NCI-H510A treated with DMSO at 0.1 percent for 48 hours (cell line): ENCODE results near the gene MYRFL.
A peak's percentile ranks its signal among the peaks of the same experiment; 100 is the strongest.
"Not testable (repeated sequence)": the region's sequence is repeated elsewhere in the genome, so short reads cannot be mapped to it uniquely, and the experiment has no call there.

Experiments used
- DNase-seq: peaks from one replicate; lab custom pipeline; 2025; lab: John Stamatoyannopoulos, UW

Gene MYRFL

DNA sequence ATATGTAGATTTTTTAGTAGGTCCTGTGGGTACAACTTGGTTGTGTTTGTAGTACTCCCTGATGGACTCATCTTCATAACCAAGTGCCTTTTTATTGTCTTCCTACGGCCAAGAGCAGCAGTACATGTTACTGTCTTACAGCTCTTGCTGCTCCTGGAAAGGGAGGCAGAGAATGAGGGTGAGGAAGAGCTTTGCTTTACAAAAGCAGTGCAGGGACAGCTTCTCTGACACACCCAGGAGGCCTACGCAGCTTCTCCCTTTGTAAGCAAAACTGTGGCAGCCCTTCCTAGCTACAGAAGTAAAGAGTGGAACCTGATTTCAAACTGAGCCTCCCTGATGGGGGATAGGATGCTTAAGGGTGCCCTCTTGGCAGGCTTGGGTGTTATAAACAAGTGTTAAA is 18.6 kb downstream of the MYRFL start:
- no peak for DNase-seq

DNA sequence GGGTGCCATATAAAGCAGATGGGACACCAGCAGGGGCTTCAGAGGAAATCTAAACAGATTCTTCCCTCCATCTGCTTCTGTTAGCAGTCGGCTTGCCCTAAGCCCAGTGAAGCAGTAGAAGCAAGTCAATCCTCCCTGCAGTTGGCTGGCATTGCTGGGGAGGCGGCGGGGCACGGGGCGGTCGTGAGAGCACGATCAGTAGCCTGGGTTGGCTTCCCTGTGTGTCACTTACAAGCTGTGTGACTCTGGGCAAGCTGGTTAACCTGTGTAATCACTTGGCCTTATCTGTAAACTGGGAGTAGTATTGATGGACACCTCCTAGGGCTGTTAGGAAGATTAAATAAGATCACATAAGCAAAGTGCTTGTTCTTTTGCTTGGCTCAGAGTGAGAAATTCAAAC is 19.4 kb downstream of the MYRFL start:
- DNase-seq, result no peak

DNA sequence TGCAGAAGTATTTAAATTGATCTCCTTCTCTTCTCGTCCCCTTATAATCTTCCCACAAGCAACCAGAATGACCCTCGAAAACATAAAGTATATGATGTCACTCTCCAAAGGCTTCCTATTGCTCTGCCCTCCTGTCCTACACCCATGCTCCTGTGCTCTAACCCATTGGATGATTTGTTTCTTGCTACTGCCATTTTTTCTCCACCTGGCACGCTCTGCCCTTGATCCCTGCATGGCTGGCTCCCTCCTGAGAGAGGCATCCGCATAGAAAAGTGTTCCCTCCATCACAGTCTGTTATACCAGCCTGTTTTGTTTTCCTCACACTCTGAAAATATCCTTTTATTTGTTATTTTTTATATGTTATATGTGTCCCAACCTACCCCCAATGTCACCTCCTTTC is 19.8 kb downstream of the MYRFL start:
- no peak for DNase-seq

DNA sequence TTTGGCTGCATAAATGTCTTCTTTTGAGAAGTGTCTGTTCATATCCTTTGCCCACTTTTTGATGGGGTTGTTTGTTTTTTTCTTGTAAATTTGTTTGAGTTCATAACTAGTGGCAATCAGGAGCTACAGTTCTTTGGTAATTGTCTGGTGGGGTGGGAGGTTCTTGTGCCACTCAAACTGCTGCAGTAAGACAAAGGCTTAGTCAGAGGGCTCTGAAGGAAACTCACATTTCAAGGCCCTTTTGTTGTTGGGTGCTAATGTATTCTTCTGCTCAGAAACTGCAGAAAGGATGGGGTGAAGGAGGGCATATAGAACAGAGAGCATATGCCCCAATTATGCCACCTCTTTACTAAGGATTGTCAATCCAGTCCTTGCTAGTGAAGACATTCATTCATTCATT is 21.9 kb downstream of the MYRFL start:
- DNase-seq, result no peak

DNA sequence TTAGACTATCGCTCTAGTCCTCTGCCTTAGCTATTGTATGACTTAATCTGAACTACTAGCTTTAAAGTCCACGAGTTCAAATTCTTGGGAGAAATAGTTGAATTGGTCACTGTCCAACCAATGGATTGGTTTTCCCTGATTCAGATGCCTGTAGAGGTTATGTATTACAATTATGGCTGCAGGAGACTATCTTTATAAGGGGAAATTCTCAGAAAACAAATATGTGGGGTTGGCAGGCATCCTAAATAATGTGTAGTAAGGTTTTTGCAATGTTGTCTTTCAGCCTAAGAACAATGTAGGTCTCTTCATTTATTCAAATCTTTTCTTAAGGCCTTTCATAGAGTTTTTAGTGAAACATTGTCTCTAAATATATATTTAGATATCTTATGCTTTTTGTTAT is 26.9 kb downstream of the MYRFL start:
- DNase-seq, result no peak

DNA sequence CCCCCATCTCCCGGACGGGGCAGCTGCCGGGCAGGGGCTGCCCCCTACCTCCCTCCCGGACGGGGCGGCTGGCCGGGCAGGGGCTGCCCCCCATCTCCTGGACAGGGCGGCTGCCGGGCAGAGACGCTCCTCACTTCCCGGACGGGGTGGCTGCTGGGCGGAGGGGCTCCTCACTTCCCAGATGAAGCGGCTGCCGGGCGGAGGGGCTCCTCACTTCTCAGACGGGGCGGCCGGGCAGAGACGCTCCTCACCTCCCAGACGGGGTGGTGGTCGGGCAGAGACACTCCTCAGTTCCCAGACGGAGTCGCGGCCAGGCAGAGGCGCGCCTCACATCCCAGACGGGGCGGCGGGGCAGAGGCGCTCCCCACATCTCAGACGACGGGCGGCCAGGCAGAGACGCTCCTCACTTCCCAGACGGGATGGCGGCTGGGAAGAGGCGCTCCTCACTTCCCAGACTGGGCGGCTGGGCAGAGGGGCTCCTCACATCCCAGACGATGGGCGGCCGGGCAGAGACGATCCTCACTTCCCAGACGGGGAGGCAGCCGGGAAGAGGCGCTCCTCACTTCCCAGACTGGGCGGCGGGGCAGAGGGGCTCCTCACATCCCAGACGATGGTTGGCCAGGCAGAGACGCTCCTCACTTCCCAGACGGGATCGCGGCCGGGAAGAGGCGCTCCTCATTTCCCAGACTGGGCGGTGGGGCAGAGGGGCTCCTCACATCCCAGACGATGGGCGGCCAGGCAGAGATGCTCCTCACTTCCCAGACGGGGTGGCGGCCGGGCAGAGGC is 28.3 kb downstream of the MYRFL start:
- not testable (repeated sequence) for DNase-seq

DNA sequence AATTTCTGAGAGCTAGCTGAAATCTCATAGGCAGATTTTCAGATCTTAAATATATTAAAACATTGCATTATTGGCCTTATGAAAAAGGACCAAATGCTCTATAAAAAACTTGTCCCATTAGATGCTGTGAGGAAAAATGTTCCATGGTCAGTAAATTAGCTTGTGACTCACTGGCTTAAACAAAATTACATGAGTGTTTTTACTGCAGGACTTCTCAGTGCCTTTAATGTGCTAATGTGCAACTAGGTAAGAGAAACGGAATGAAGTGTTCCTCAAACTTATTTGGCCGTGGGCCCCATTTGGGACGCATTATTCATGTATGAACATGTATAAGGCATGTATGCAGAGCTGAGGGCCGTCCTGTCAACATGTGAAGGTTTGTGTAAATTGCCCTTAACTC is 41.7 kb downstream of the MYRFL start:
- DNase-seq, result no peak

DNA sequence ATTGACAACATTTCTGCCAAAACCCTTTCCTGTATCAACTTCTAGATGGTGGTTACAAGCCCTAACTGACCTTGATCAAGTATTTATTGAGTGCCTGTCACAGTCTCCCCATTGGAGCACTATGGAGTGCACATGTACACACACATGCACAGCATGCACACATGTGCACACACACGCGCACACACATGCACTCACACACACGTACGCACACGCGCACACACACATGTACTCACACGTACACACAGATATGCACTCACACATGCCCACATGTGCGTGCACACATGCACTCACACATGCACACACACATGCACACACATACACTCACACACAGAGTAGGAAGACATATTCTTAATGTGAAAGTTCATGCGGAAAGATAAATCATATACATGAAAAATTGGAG is 43.7 kb downstream of the MYRFL start:
- no peak for DNase-seq

DNA sequence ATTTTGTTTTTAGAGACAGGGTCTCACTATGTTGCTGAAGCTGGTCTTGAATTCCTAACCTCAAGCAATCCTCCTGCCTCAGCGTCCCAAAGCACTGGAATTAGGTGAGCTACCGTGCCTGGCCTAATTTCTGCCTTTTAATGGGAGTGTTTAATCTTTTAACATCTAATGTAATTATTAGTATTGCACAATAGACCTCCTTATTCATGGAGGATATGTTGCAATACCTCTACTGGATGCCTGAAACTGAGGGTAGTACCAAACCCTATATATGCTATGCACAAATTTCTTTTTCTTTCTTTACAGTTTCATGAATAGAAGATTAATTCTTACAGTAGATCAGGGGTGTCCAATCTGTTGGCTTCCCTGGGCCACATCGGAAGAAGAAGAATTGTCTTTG is 47.8 kb downstream of the MYRFL start:
- no peak for DNase-seq

DNA sequence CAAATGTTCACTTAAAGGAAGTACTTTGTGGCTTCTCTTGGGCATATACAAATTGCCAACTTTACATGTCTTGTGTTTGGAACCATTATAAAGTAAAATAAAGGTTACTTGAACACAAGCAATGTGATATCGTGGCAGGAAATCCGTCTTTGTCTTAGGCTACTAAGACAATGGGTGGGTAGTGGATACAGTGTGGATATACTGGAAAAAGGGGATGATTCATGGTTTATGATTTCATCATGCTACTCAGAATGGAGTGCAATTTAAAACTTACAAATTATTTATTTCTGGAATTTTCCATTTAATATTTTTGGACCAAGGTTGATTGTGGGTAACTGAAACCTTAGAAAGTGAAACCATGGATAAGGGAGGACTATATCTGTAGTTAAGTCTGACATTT is 48.4 kb downstream of the MYRFL start:
- DNase-seq, result no peak

DNA sequence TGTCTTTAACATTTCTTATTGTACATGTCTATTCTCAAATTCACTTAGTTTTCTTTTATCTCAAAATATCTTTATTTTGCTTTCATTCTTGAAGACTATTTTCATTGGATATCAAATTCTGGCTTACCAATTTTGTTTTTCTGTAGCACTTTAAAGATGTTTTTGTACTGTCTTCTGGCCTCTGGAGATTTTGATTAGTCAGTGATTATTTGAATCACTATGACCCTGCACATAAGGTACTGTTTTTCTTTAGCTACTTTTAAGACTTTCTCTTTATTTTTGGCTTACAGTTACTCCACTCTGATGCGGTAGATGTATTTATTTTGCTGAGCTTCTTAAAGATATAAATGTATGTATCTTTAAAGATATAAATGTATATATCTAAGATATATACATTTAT is 49.6 kb downstream of the MYRFL start:
- no peak for DNase-seq

DNA sequence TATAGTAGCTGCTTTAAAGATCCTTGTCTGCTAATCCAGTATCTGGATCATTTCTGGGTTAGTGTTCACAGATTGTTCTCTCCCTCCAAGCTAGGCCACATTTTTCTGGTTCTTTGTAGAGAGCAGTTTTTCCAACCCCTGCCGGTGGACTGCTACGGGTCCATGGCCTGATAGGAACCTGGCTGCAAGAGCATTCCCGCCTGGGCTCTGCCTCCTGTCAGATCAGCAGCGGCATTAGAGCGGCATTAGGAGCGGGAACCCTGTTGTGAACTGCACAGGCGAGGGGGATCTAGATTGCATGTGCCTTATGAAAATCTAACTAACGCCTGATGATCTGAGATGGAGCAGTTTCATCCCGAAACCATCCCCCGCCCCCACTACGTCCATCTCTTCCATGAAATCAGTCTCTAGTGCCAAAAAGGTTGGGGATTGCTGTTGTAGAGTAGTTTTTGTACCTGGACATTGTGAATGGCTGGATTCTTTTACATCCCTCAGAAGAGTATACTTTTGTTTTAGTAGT is 50.4 kb downstream of the MYRFL start:
- DNase-seq, result no peak

DNA sequence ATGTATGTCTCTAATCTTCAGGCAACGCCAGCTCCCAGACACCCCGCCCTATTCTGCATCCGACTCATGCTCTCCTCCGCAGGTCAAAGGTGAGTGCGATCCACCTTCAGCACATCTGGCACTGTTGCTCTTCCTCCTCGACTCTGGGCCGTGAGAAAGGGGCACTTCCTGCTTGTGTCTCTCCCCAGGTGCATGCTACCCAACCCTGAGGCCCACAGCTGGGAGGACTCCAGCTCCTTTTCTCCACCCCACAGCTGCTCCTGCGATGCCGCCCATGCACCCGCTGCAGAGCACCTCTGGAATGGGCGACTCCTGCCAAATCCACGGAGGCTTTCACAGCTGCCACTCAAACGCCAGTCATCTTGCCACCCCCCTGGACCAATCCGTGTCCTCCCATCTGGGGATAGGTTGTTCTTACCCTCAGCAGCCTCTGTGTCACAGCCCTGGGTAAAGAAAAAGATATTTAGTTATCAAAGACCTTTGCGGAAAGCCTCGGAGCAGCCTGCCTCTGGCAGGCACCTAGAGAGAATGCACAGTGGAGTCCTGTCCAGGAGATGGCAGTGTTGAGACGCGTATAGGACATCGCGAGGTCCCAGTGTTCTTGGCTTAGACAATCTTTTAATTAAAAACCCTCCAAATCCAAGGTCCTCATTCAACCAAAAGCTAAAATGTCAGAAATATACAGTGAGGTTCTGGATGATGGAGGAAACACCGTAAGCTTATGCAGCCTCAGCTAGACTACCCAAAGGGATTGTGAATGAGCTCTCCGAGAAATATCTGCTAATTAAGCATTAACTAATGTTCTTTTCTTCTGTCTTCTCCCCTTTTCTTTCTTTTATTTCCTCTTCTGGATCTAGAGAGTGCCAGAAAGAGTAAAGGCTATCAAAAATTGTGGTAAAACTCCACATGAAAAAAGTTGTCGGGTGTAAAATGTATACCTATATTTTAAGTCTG is 54.3 kb downstream of the MYRFL start:
- peak; percentile 91 for DNase-seq

DNA sequence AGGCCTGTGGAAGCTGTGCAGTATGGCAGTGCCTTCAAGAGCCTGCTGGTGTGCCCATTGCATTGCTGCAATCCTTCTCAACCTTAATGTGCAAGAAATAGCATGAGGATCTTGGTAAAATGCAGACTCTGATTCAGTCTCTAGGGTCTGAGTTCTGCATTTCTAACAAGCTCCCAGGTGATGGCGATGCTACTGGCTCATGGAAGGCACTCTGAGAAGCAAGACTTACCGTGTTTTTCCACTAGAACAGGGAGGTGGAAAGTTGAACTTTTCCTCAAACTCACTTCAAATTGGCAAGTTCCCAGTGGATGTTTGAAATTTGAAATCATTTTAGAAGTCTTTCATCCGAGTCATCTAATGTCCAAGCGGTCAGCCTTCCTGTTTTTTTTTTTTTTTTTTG is 55.5 kb downstream of the MYRFL start:
- DNase-seq, result peak; percentile 15

DNA sequence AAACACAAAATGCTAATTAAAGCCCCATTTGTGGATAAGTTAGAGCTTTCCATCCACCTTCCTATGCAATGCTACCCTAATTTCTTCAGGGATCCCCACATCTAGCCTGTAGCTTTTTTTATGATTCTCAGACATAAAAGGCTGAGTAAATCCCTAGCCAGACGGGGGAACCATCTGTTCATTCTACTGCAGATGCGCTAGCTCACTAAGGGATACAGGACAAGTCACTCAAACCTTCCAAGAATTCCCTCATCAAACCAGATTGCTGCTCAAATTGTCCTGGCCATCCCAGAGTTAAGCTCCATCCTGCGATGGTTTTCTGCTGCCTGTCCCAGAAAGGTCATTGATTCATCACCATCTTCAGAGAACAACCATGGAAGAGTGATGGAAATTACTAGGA is 56.7 kb downstream of the MYRFL start:
- DNase-seq, result no peak

DNA sequence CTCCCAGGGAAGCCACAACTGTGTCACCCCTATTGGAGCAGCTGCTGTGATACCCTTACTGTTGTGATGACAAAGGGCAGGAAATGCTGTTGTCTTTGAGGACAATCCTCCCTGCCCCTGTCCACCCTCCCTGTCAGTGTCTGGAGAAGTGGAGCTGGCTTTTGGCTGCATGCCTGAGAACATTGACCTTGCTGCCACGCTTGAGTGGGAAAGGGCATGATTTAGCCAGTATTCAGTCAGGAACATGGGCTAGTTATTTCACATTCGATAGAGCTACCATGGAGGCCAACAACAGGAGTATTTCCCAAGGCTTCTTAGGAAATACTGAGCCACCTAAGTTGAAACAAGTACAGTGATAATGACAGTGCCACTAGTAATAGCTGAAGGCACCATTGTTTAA is 59.4 kb downstream of the MYRFL start:
- peak; percentile 8 for DNase-seq

DNA sequence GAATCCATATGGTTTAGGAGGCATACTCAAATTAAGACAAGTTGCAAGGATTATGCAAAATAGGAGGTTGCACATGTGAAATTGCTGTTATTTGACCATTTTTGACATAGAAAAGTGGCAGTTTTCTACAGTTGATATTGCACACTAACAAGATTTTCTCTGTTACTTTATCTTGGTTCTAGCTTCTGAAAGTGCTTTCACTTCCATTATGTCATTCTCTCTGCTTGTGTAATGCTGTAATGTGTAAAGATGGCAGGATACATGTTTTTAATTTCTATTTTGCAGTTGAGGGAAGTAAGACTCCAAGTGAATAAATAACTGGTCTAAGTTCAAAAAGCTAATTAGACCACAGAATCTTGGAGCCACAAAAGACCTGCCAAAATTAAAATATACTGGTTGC is 60.6 kb downstream of the MYRFL start:
- no peak for DNase-seq

DNA sequence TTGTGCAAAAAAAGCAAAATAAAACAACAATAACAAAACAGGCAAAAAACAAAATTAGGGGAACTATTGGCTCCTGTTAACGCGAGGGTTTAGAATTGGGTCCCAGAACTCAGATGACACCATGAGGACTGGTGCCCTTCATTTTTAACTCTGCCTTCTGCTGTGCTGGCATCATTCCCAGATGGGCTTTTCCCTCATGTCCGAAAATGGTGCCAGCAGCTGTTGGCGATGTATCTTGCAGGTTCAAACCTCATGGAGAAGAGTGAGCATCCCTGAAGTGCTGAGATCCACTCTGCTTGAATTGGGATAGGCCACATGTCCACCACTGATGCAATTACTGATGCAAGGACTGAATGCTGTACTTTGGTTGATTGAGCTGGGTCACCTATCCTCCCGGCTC is 61.1 kb downstream of the MYRFL start:
- DNase-seq, result no peak

DNA sequence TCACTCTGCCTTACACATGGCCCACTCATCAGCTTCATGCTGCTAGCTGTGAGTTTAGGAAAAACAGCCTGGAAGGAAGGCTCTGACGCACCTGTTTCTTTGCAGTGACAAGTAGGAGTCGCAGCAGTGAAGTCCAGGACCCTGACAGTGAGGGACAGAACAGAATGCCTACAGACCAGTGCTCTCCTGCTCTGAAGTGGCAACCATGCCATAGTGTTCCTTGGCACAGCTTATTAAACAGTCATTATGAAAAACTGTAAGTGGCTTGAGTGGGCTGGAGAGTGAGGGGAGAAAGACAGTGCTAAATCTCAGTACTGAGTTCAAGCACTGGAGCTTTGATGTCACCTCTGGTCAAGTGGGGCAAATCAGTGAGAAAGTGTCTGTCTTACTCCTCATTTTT is 61.7 kb downstream of the MYRFL start:
- DNase-seq, result no peak

DNA sequence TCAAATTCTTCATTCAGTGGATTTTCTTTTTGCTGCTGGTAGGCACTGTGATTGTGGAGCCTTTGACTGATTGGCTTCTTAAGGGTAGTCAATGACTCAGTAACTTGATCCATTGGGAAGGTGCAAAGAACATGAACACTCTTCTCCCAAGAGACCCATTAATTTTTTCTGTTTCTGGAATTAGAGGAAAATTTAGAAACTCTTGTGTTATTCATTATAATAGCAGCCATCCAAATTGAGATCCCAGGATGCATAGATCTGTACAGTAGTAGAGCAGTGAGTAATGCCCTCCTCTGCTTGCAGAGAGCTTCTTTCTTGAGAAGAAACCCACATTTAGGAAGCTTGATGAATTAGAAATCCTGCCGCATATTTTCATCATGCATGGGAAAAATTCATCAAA is 63.9 kb downstream of the MYRFL start:
- no peak for DNase-seq

DNA sequence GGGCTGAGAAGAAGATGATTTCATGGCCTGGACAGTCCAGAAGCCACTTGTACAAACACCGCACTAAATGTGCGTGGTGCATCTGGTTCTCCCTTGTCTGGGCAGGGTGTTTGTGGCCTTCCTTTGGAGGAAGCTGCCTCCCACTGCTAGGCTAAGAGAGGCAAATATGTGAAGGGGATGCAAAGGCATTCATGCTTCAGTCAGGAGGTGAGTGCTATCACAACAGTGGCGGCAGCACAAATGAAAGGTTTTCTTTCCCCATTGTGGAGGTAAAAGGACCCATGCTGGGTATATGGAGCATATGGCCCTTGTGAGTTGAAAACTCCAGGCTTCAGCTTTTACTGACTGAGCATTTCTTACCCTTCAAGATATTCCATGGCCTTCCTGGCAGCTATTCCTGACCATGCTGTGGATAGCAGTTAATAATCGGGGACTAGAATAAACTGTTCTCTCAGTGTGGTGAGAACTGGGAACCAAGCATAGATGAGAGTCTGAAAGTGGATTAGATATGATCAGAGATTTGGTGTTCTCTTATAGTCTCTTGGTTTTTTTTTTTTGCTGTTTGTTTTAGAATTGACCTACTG is 69.9 kb downstream of the MYRFL start:
- DNase-seq, result no peak

DNA sequence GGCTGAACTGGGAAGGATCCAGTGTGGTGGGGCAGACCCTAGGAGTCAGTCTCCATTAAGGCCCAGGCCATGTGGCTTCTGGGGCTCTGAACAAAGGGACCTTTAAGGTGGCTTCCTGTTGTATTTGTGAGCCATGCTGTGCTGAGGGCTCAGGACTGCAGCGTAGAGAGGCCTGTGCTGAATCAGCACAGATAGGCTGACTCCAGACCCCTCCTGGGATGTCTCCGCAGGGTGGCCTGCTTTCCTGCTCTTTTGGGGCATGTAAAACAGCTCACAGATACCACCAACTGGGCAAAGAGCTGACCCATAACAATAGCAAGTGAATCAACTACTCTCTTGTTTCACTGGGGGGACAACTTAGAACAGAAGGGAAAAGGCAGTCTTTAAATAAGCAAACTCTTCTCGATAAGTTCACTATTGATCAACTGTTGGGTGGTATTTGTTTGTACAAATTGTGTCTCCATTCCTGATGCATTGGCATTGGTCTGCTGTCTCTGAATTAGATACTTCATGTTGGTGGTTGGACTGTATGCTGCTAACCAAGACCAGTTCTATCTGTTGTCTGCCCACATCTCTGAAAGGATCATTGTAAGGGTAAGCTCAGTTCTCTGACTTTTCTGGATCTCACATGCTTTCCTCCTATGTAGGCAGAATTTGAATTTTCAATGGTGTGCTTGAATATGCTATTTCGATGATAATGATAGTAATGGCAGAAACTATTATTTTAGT is 71.8 kb downstream of the MYRFL start:
- DNase-seq, result no peak
